Activated CD8-positive, alpha-beta T cell treated with anti-CD3 and anti-CD28 coated beads for 36 hours (primary cell): ENCODE results near the gene NDUFA13. TPM values are rescaled to one million over a fixed set of nuclear protein-coding genes. Genes with fewer than 3 reads are reported as not detected.

Experiments used
- ATAC-seq: fragments of 200-7000 bp; cut with Tn5 transposase; one replicate; pipeline ENCODE4 v1.10.0; 2021; ENCODE audit warnings: mild to moderate bottlenecking, moderate library complexity
- CTCF ChIA-PET: fragments of 350-600 bp; sonication (Branson Sonifier 250); formaldehyde crosslinking; loops from one replicate; lab custom pipeline; 2021; ENCODE audit warnings: antibody characterized with exemption; lab: Charles Lee
- POLR2A ChIA-PET: fragments of 350-600 bp; sonication (Branson Sonifier 250); formaldehyde crosslinking; loops from one replicate; lab custom pipeline; 2021; ENCODE audit warnings: antibody characterized with exemption; lab: Charles Lee
- DNase-seq: peaks from one replicate; pipeline ENCODE4 v3.0.0-alpha.2; 2020
- H3K27ac Mint-ChIP-seq: one replicate; pipeline ENCODE4 v1.8.0; 2021; ENCODE audit warnings: mild to moderate bottlenecking, mixed read lengths
- H3K27me3 Mint-ChIP-seq: one replicate; pipeline ENCODE4 v1.8.0; 2021; ENCODE audit warnings: mixed read lengths
- H3K36me3 Mint-ChIP-seq: one replicate; pipeline ENCODE4 v1.8.0; 2021; ENCODE audit warnings: low read depth, mixed read lengths
- H3K4me1 Mint-ChIP-seq: one replicate; pipeline ENCODE4 v1.8.0; 2021; ENCODE audit warnings: low read depth, mixed read lengths
- H3K4me3 Mint-ChIP-seq: one replicate; pipeline ENCODE4 v1.8.0; 2021; ENCODE audit warnings: mild to moderate bottlenecking, moderate library complexity, mixed read lengths
- H3K9me3 Mint-ChIP-seq: one replicate; pipeline ENCODE4 v1.8.0; 2021; ENCODE audit warnings: mixed read lengths
- intact Hi-C: fragments of 100-400 bp; cut with micrococcal nuclease; formaldehyde crosslinking; loops from one replicate; pipeline ENCODE4 v1.10.0; 2022
- total RNA-seq, 2 experiments: library from RNA; stranded (reverse); gene quantifications; one replicate each; pipeline ENCODE4 v1.2.3, GENCODE V29; 2021
- TF ChIP-seq, protein P1 (sequence below): fragments of 200-600 bp; IDR thresholded peaks from one replicate; pipeline ENCODE4 v1.8.0; 2022; ENCODE audit warnings: antibody characterized with exemption, mild to moderate bottlenecking

NDUFA13 gene
- total RNA-seq, 2 experiments from 2014 or later: 298 to 310 TPM

- peaks cover 3% of the 10 kb centered on the region for H3K36me3 Mint-ChIP-seq
- no peak overlapping the region for H3K27ac Mint-ChIP-seq
- no peaks in the 10 kb centered on the region for H3K9me3 Mint-ChIP-seq
- no peak overlapping the region for H3K4me3 Mint-ChIP-seq
- no peaks in the 10 kb centered on the region for H3K27me3 Mint-ChIP-seq
- ChIA-PET POLR2A (interaction anchor here (0.7 kb wide), 1 partner anchor 54 kb away, joined by 3 read pairs; no protein-coding TSS in a partner anchor), CTCF (interaction anchor here (1.2 kb wide), 1 partner anchor 19 kb away, joined by 5 read pairs; no protein-coding TSS in a partner anchor)
- DNase-seq (no peak), ATAC-seq (no peak)
- TF ChIP-seq, protein P1, sequence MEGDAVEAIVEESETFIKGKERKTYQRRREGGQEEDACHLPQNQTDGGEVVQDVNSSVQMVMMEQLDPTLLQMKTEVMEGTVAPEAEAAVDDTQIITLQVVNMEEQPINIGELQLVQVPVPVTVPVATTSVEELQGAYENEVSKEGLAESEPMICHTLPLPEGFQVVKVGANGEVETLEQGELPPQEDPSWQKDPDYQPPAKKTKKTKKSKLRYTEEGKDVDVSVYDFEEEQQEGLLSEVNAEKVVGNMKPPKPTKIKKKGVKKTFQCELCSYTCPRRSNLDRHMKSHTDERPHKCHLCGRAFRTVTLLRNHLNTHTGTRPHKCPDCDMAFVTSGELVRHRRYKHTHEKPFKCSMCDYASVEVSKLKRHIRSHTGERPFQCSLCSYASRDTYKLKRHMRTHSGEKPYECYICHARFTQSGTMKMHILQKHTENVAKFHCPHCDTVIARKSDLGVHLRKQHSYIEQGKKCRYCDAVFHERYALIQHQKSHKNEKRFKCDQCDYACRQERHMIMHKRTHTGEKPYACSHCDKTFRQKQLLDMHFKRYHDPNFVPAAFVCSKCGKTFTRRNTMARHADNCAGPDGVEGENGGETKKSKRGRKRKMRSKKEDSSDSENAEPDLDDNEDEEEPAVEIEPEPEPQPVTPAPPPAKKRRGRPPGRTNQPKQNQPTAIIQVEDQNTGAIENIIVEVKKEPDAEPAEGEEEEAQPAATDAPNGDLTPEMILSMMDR: no peak
- intact Hi-C loops: no loop called here
- peaks cover 19% of the 10 kb centered on the region for H3K4me1 Mint-ChIP-seq
Measured at GRCh38 chr19:19513682-19514081, 2.3 kb upstream of the NDUFA13 start.

GRCh38 chr19:19514215-19514657 is 1.8 kb upstream of the NDUFA13 start:
- Mint-ChIP-seq H3K4me3 (peak overlapping the region; percentile 32), H3K27ac (no peak overlapping the region), H3K36me3 (peaks cover 6% of the 10 kb centered on the region), H3K27me3 (no peaks in the 10 kb centered on the region), H3K4me1 (peaks cover 21% of the 10 kb centered on the region), H3K9me3 (no peaks in the 10 kb centered on the region)
- DNase-seq: no peak
- ChIA-PET CTCF (interaction anchor here (1.2 kb wide), 1 partner anchor 19 kb away, joined by 5 read pairs; no protein-coding TSS in a partner anchor), POLR2A (interaction anchor here (0.7 to 2.5 kb wide), 3 partner anchors 24 to 149 kb away, joined by 3 to 7 read pairs (median 3); no protein-coding TSS in a partner anchor)
- no peak for ATAC-seq
- intact Hi-C loops: no loop called here
- TF ChIP-seq, protein P1: no peak

DNA sequence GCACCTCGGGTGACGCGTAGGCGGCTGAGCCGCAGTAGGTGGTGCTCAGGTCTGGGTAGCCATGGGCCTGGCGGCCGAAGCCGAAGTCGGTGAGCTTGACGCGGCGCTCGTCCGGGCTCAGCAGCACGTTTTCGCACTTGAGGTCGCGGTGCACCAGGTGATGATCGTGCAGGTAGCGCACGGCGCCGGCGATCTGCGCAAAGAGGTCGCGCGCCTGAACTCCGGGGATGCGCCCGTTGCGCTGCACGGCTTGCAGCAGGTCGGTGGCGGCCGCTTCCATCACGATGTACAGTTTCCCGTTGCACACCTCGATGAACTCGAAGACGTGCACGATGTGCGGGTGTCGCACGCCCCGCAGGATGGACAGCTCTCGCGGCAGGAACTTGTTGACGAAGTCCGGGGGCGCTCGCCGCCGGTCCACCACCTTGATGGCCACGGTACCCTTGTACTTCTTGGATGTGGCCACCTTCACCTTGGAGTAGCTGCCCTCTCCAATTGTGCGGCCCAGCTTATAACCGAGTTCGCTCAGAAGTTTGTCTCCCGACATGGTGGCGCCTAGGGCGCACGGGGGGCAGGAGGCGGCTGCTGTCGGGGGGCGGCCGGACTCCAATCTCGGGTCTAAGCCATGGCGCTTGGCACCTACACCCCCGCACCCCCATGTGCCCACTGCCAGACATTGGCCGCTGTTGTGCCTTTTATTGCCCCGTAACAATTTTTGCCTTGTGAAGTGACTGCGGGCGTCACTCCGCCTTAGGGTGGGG is 964 bp upstream of the NDUFA13 start, which contains the start of gene TSSK6:
Gene TSSK6 (minus strand): TSS at position 668 of the 761 bp plus-strand sequence. CDS start 121 bp downstream, at position 547.
- Mint-ChIP-seq H3K4me3 (peak within 1 kb of the TSS; percentile 93), H3K36me3 (peaks cover 14% of the 10 kb centered on the region), H3K4me1 (peaks cover 26% of the 10 kb centered on the region), H3K9me3 (no peaks in the 10 kb centered on the region), H3K27me3 (no peaks in the 10 kb centered on the region), H3K27ac (peak within 1 kb of the TSS; percentile 94)
- TF ChIP-seq, protein P1: no peak
- ATAC-seq (no peak), DNase-seq (no peak)
- ChIA-PET CTCF (interaction anchor here (0.6 to 3.8 kb wide), 7 partner anchors 16 to 369 kb away, joined by 3 to 23 read pairs (median 5); partner anchors contain the start of gene GMIP), POLR2A (interaction anchor here (0.6 to 2.7 kb wide), 18 partner anchors 8 to 369 kb away, joined by 3 to 11 read pairs (median 4); no protein-coding TSS in a partner anchor)
- intact Hi-C loops: no loop called here

GRCh38 chr19:19517235-19517619 is 1.2 kb downstream of the NDUFA13 start:
- TF ChIP-seq, protein P1: no peak
- H3K36me3 Mint-ChIP-seq: peaks cover 24% of the 10 kb centered on the region
- DNase-seq (no peak), ATAC-seq (no peak)
- POLR2A ChIA-PET: interaction anchor here (2.0 to 2.7 kb wide), 3 partner anchors 13 to 195 kb away, joined by 4 to 11 read pairs (median 6); no protein-coding TSS in a partner anchor
- H3K4me3 Mint-ChIP-seq: peak overlapping the region; percentile 93
- intact Hi-C loops: no loop called here
- H3K27ac Mint-ChIP-seq: peak overlapping the region; percentile 94
- H3K9me3 Mint-ChIP-seq: no peaks in the 10 kb centered on the region
- CTCF ChIA-PET: interaction anchor here (0.6 to 3.8 kb wide), 3 partner anchors 15 to 535 kb away, joined by 3 to 23 read pairs (median 3); no protein-coding TSS in a partner anchor
- H3K4me1 Mint-ChIP-seq: peaks cover 33% of the 10 kb centered on the region
- H3K27me3 Mint-ChIP-seq: no peaks in the 10 kb centered on the region
